ENCODE measurements around the gene NATD1.

DNA sequence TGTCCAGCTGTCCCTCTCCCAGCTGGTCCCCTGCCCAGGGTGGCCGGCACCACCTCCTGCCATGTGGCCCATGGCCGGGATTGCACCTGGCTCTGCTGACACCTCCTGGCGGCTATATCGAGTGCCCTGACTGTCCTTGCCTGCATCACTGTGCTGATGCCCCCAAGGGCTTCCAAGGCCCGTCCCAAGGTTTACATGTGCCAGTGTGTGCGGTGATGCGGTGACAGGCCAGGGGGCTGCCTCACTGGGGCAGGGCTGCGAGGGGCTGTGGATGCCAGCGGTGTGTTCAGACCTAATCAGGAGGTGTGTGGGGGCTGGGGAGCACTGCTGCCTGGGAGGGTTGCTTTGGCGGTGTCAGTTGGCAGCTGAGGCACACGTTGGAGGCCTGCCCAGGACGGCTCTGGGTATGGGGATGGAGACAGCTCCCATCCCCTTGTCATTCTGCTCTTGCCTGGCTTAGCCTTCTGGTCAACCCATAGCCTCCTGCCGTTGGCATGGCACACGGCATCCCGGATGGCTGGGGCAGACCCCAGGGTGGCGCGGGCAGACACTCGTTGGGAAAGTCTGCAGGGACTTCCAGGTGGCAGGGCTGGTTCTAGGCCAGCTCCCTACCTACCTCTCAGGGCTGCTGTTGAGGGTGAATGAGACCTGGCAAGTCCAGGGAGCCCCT is 36.8 kb upstream of the NATD1 start:
- no peak for TF ChIP-seq MEF2A (IDR thresholded peaks at IDR 0.05; ENCODE audit: insufficient read depth, low read depth, low read length)
- TF ChIP-seq SIN3A (IDR thresholded peaks at IDR 0.05; ENCODE audit: low read depth, low read length), result no peak
- TF ChIP-seq, protein P1, sequence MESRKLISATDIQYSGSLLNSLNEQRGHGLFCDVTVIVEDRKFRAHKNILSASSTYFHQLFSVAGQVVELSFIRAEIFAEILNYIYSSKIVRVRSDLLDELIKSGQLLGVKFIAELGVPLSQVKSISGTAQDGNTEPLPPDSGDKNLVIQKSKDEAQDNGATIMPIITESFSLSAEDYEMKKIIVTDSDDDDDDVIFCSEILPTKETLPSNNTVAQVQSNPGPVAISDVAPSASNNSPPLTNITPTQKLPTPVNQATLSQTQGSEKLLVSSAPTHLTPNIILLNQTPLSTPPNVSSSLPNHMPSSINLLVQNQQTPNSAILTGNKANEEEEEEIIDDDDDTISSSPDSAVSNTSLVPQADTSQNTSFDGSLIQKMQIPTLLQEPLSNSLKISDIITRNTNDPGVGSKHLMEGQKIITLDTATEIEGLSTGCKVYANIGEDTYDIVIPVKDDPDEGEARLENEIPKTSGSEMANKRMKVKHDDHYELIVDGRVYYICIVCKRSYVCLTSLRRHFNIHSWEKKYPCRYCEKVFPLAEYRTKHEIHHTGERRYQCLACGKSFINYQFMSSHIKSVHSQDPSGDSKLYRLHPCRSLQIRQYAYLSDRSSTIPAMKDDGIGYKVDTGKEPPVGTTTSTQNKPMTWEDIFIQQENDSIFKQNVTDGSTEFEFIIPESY (IDR thresholded peaks at IDR 0.05), result no peak
- no peak for TF ChIP-seq JUND (IDR thresholded peaks at IDR 0.05; ENCODE audit: low read depth, low read length)
- TF ChIP-seq, protein P2, sequence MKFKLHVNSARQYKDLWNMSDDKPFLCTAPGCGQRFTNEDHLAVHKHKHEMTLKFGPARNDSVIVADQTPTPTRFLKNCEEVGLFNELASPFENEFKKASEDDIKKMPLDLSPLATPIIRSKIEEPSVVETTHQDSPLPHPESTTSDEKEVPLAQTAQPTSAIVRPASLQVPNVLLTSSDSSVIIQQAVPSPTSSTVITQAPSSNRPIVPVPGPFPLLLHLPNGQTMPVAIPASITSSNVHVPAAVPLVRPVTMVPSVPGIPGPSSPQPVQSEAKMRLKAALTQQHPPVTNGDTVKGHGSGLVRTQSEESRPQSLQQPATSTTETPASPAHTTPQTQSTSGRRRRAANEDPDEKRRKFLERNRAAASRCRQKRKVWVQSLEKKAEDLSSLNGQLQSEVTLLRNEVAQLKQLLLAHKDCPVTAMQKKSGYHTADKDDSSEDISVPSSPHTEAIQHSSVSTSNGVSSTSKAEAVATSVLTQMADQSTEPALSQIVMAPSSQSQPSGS (IDR thresholded peaks at IDR 0.05; ENCODE audit: low read length), result no peak
- TF ChIP-seq, protein P3, sequence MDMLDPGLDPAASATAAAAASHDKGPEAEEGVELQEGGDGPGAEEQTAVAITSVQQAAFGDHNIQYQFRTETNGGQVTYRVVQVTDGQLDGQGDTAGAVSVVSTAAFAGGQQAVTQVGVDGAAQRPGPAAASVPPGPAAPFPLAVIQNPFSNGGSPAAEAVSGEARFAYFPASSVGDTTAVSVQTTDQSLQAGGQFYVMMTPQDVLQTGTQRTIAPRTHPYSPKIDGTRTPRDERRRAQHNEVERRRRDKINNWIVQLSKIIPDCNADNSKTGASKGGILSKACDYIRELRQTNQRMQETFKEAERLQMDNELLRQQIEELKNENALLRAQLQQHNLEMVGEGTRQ (IDR thresholded peaks at IDR 0.05; ENCODE audit: borderline replicate concordance, low read depth, low read length), result no peak
- no peak for TF ChIP-seq POLR2A (IDR thresholded peaks at IDR 0.05; ENCODE audit: low read depth, low read length)
- TF ChIP-seq, protein P4, sequence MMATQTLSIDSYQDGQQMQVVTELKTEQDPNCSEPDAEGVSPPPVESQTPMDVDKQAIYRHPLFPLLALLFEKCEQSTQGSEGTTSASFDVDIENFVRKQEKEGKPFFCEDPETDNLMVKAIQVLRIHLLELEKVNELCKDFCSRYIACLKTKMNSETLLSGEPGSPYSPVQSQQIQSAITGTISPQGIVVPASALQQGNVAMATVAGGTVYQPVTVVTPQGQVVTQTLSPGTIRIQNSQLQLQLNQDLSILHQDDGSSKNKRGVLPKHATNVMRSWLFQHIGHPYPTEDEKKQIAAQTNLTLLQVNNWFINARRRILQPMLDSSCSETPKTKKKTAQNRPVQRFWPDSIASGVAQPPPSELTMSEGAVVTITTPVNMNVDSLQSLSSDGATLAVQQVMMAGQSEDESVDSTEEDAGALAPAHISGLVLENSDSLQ (IDR thresholded peaks at IDR 0.05), result no peak
- no peak for TF ChIP-seq HCFC1 (IDR thresholded peaks at IDR 0.05; ENCODE audit: low read length)
- TF ChIP-seq CBX3 (IDR thresholded peaks at IDR 0.05; ENCODE audit: borderline replicate concordance, low read depth), result no peak
- TF ChIP-seq CEBPB (IDR thresholded peaks at IDR 0.05; ENCODE audit: borderline replicate concordance in 1 of 2, low read depth in 2 of 2, low read length in 2 of 2), result no peak
- no peak for TF ChIP-seq CHD4 (IDR thresholded peaks at IDR 0.05)
- TF ChIP-seq EZH2 (IDR thresholded peaks at IDR 0.05; ENCODE audit: borderline replicate concordance, control insufficient read depth, low read depth, low read length), result no peak
- TF ChIP-seq, protein P5, sequence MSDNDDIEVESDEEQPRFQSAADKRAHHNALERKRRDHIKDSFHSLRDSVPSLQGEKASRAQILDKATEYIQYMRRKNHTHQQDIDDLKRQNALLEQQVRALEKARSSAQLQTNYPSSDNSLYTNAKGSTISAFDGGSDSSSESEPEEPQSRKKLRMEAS (IDR thresholded peaks at IDR 0.05; ENCODE audit: low read depth, low read length), result no peak
